Left lobe of liver (tissue), 2 donors: Measurements from ENCODE around the gene UTP14C. TPM values are rescaled to one million over a fixed set of nuclear protein-coding genes. Genes with fewer than 3 reads are reported as not detected.
"Not testable (repeated sequence)": the region's sequence is repeated elsewhere in the genome, so short reads cannot be mapped to it uniquely, and the experiment has no call there.

Experiments
- ATAC-seq: fragments of 200-7000 bp; cut with Tn5 transposase; one replicate; pipeline ENCODE4 v1.9.1; 2020; ENCODE audit warnings: mild to moderate bottlenecking, moderate library complexity
- DNase-seq: peaks from one replicate; pipeline ENCODE4 v3.0.0-alpha.2; 2020; ENCODE audit warnings: low spot score
- total RNA-seq: library from RNA; stranded (reverse); gene quantifications from one replicate; pipeline ENCODE4 v1.2.1, GENCODE V29; 2021
- donor health status: DM: no; HTN: no; CAD: no; lungs with moderate emphysema.
- donor health status: DM: no; HTN: yes; CAD: no.

UTP14C gene
- total RNA-seq, 1 donor from 2014 or later = 7.9 TPM

GRCh38 chr13:52036037-52036436 is 11.5 kb downstream of the UTP14C start:
- no peak for DNase-seq
- ATAC-seq = no peak

- DNase-seq = no peak
- no peak for ATAC-seq
Observed at GRCh38 chr13:52043675-52044074, 19.2 kb downstream of the UTP14C start.

GRCh38 chr13:52047463-52047862 is 23.0 kb downstream of the UTP14C start:
- no peak for ATAC-seq
- DNase-seq = no peak

- no peak for ATAC-seq
Observed at GRCh38 chr13:52048516-52048915, 24.0 kb downstream of the UTP14C start.

GRCh38 chr13:52051400-52051799 is 26.9 kb downstream of the UTP14C start:
- ATAC-seq (no peak), DNase-seq (no peak)

More at GRCh38 chr13:52048516-52048915, 24.0 kb downstream of the UTP14C start:
- no peak for DNase-seq

- DNase-seq (no peak), ATAC-seq (no peak)
Observed at GRCh38 chr13:52053460-52053859, 29.0 kb downstream of the UTP14C start.

GRCh38 chr13:52061064-52061463 is 36.6 kb downstream of the UTP14C start:
- not testable (repeated sequence) for ATAC-seq, DNase-seq

GRCh38 chr13:52061587-52061986 is 37.1 kb downstream of the UTP14C start:
- no peak for DNase-seq
- ATAC-seq = no peak

GRCh38 chr13:52067237-52067636 is 42.7 kb downstream of the UTP14C start:
- ATAC-seq = no peak
- DNase-seq = no peak

GRCh38 chr13:52070929-52071523 is 46.5 kb downstream of the UTP14C start:
- no peak for DNase-seq
- ATAC-seq = peak; percentile 92

Other genes with a start within 250 kb of the UTP14C start
- gene DHRS12, start 220.5 kb upstream of the UTP14C start, total RNA-seq = 14.8 TPM
- gene TMEM272, start 179.5 kb upstream of the UTP14C start, total RNA-seq = 0.48 TPM
- gene CCDC70, start 162.7 kb upstream of the UTP14C start, total RNA-seq = not detected
- gene ATP7B, start 13.2 kb upstream of the UTP14C start, total RNA-seq = 32.2 TPM
- gene ALG11, start 12.3 kb upstream of the UTP14C start, total RNA-seq = 25.4 TPM
- gene NEK5, start 104.4 kb downstream of the UTP14C start, total RNA-seq = 0.05 TPM
- 3.8 TPM for gene NEK3, start 134.9 kb downstream of the UTP14C start, total RNA-seq